Common myeloid progenitor, CD34-positive (primary cell): ENCODE results near the gene SMIM13.

Source experiments
- CTCF ChIA-PET: fragments of 350-600 bp; sonication (Branson Sonifier 250); formaldehyde crosslinking; loops from one replicate; lab custom pipeline; 2021; ENCODE audit warnings: antibody characterized with exemption; lab: Charles Lee
- POLR2A ChIA-PET: fragments of 350-600 bp; sonication (Branson Sonifier 250); formaldehyde crosslinking; loops from one replicate; lab custom pipeline; 2021; ENCODE audit warnings: antibody characterized with exemption; lab: Charles Lee
- DNase-seq, 3 donors: peaks; one replicate each; pipeline versions ENCODE4 v3.0.0 to v3.0.0-alpha.2; 2013
- H3K27ac ChIP-seq, 2 experiments: 1 replicate in 1 of 2; 2 replicates in 1 of 2; pipeline ENCODE4 v1.7.0; 2013; ENCODE audit warnings: inconsistent platforms in 2 of 2, low read length in 2 of 2, mild to moderate bottlenecking in 2 of 2, low read depth in 1 of 2, moderate library complexity in 1 of 2; ENCODE audit not compliant: severe bottlenecking in 2 of 2, insufficient read depth in 1 of 2, poor library complexity in 1 of 2
- H3K27me3 ChIP-seq, 5 experiments: replicated peaks in 2 of 5; 1 replicate in 3 of 5; 2 replicates in 2 of 5; pipeline versions ENCODE4 v1.6.1 to v1.7.0; 2013; ENCODE audit warnings: low read length in 4 of 5, mild to moderate bottlenecking in 2 of 5, moderate library complexity in 2 of 5, inconsistent platforms in 1 of 5; ENCODE audit not compliant: insufficient read depth in 5 of 5, control insufficient read depth in 4 of 5
- H3K36me3 ChIP-seq, 4 experiments: 1 replicate in 2 of 4; 2 replicates in 2 of 4; pipeline versions ENCODE4 v1.6.1 to v1.7.0; 2013; ENCODE audit warnings: low read length in 3 of 4, control low read depth in 1 of 4, mild to moderate bottlenecking in 1 of 4; ENCODE audit not compliant: control insufficient read depth in 4 of 4, insufficient read depth in 4 of 4
- H3K4me1 ChIP-seq, 4 experiments: 1 replicate in 3 of 4; 2 replicates in 1 of 4; pipeline versions ENCODE4 v1.6.1 to v1.7.1; 2013; ENCODE audit warnings: low read length in 3 of 4, mild to moderate bottlenecking in 3 of 4, control low read depth in 1 of 4, inconsistent platforms in 1 of 4, moderate library complexity in 1 of 4; ENCODE audit not compliant: control insufficient read depth in 4 of 4, insufficient read depth in 4 of 4; ENCODE audit errors: control extremely low read depth in 1 of 4
- H3K4me3 ChIP-seq, 7 experiments: 1 replicate in 4 of 7; 2 replicates in 3 of 7; pipeline versions ENCODE4 v1.5.1 to v1.7.0; 2013; ENCODE audit warnings: mild to moderate bottlenecking in 7 of 7, low read length in 6 of 7, moderate library complexity in 6 of 7, inconsistent platforms in 2 of 7, low read depth in 2 of 7, control low read depth in 1 of 7; ENCODE audit not compliant: insufficient read depth in 4 of 7, control insufficient read depth in 1 of 7; ENCODE audit errors: extremely low read depth in 1 of 7
- H3K9me3 ChIP-seq, 5 experiments: 1 replicate in 4 of 5; 2 replicates in 1 of 5; pipeline versions ENCODE4 v1.6.1 to v1.7.1; 2013; ENCODE audit warnings: low read length in 4 of 5, mild to moderate bottlenecking in 2 of 5, inconsistent platforms in 1 of 5, low read depth in 1 of 5, moderate library complexity in 1 of 5; ENCODE audit not compliant: control insufficient read depth in 4 of 5, insufficient read depth in 2 of 5; ENCODE audit errors: control extremely low read depth in 1 of 5
- WGBS: methylation state at CpG from one replicate; pipeline ENCODE4 v1.1.5; 2013; ENCODE audit not compliant: insufficient coverage; 5-methylcytosine and 5-hydroxymethylcytosine counted together

Gene SMIM13

GRCh38 chr6:11128608-11129007 is 35.0 kb downstream of the SMIM13 start:
- H3K27me3 ChIP-seq, result no peaks in the 10 kb centered on the region
- ChIA-PET POLR2A (no interaction called here), CTCF (interaction anchor here (1.3 to 1.7 kb wide), 2 partner anchors 28 to 35 kb away, joined by 3 to 5 read pairs; partner anchors contain the start of gene SMIM13)
- no peak overlapping the region for H3K4me3 ChIP-seq
- no peaks in the 10 kb centered on the region for H3K9me3 ChIP-seq
- H3K36me3 ChIP-seq, result peaks cover 0 to 9% (median 2%) of the 10 kb centered on the region in 4 experiments
- no peaks in the 10 kb centered on the region for H3K4me1 ChIP-seq
- H3K27ac ChIP-seq, result no peak overlapping the region
- no CpG with 5 or more reads among the region's 2 CpGs for whole genome bisulfite sequencing
- DNase-seq, result no peak

DNA sequence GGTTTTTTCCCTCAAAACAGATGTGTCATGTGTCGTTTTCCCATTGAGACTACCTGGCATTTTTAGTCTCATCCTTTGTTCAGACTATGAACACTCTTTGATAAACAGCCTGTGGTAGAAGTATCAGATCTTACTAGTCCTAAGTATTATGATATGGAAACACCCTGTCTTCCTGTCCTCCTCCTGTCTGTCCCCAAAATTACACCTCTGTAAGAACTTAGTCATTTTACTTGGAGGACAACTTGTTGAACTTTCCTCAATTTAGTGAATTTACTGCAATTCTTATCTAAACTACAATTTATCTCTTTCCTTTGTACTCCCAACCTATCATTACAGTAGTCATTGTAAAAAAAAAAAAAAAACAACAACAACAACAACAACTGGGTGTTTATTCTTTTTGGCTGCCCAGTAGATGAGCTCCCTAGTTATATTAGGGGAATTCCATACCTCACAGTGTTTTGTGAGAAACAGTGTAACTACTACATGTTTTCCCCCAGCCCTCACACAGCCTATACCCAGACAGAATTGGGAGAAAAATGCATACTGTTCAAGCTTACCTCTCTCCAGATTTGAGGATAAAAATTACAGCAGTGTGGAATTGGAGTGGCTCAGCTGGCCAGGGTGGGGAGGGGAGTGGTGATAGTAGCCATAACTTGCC is 36.4 kb downstream of the SMIM13 start:
- no peaks in the 10 kb centered on the region for H3K9me3 ChIP-seq
- no CpG with 5 or more reads among the region's 1 CpG for WGBS
- no peak for DNase-seq
- POLR2A ChIA-PET, result no interaction called here
- H3K4me1 ChIP-seq, result no peaks in the 10 kb centered on the region
- H3K27me3 ChIP-seq, result no peaks in the 10 kb centered on the region
- H3K4me3 ChIP-seq, result no peak overlapping the region
- no peak overlapping the region for H3K27ac ChIP-seq
- CTCF ChIA-PET, result no interaction called here
- H3K36me3 ChIP-seq, result peaks cover 3 to 12% (median 7%) of the 10 kb centered on the region in 4 experiments

- POLR2A ChIA-PET, result no interaction called here
- peaks cover 5 to 18% (median 12%) of the 10 kb centered on the region in 4 experiments for H3K36me3 ChIP-seq
- CTCF ChIA-PET, result no interaction called here
- H3K4me3 ChIP-seq, result no peak overlapping the region
- no peak for DNase-seq
- H3K4me1 ChIP-seq, result no peaks in the 10 kb centered on the region
- H3K27me3 ChIP-seq, result no peaks in the 10 kb centered on the region
- H3K27ac ChIP-seq, result no peak overlapping the region
- no peaks in the 10 kb centered on the region for H3K9me3 ChIP-seq
These were observed 37.0 kb downstream of the SMIM13 start for GRCh38 chr6:11130605-11131004.

DNA sequence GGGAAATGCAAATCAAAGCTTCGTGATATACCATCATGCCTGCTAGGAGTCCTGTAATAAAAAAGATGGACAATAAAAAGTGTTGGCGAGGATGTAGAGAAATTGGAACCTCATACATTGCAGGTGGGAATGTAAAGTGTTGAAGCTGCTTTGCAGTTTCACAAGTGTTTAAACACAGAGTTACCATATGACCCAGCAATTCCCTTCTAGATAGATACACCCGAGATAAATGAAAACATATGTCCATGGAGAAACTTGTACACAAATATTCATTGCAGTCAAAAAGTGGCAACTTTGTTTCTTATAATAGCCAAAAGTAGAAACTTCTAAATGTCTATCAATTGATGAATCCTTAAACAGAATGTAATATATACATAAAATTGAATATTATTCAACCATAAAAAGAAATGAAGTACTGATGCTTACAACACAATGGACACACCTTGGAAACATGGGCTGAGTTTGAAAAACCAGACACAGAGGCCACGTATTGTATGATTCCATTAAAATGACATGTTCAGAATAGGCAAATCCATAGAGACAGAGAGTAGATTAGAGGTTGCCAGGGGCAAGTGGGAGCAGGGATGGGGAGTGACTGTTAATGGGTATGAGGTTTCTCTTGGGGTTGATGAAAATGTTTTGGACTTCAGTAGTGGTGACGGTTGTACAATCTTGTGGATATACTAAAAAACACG is 38.7 kb downstream of the SMIM13 start:
- WGBS, result 82% methylated on average over 1 of the region's 6 CpGs
- POLR2A ChIA-PET, result no interaction called here

GRCh38 chr6:11133281-11133680 is 39.6 kb downstream of the SMIM13 start:
- no peaks in the 10 kb centered on the region for H3K4me1 ChIP-seq
- no peak overlapping the region for H3K27ac ChIP-seq
- H3K4me3 ChIP-seq, result no peak overlapping the region
- WGBS, result no CpG with 5 or more reads among the region's 5 CpGs
- POLR2A ChIA-PET, result interaction anchor here (0.7 kb wide), 1 partner anchor 419 kb away, joined by 3 read pairs; no protein-coding TSS in a partner anchor
- H3K27me3 ChIP-seq, result no peaks in the 10 kb centered on the region
- H3K9me3 ChIP-seq, result no peaks in the 10 kb centered on the region
- H3K36me3 ChIP-seq, result peaks cover 8 to 17% (median 9%) of the 10 kb centered on the region in 4 experiments
- CTCF ChIA-PET, result no interaction called here
- no peak for DNase-seq

More for the DNA sequence above, 38.7 kb downstream of the SMIM13 start:
- DNase-seq, result no peak
- H3K4me1 ChIP-seq, result no peaks in the 10 kb centered on the region
- H3K27ac ChIP-seq, result no peak overlapping the region
- no peaks in the 10 kb centered on the region for H3K9me3 ChIP-seq
- H3K36me3 ChIP-seq, result peaks cover 8 to 17% (median 12%) of the 10 kb centered on the region in 4 experiments
- no peaks in the 10 kb centered on the region for H3K27me3 ChIP-seq
- no peak overlapping the region for H3K4me3 ChIP-seq
- CTCF ChIA-PET, result interaction anchor here (1.6 kb wide), 1 partner anchor 11 kb away, joined by 7 read pairs; no protein-coding TSS in a partner anchor

DNA sequence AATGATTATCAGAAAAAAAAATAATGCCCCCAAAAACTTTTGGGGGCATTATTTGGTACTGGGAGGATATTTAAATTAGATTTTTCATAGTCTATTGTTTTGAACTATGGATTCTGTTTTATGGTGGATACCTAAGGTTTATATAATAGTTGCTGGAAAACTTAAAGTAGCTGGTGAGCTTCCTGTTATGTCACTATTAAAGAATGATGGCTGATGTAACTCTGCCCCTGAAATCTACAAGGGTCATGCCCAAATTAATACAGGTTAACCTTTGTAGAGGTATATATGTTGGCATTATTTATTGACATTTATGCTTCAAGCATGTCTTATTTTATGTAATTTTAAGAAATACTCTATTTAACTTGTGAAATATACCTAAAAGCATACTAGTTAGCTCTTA is 43.2 kb downstream of the SMIM13 start:
- Histone ChIP-seq H3K27me3 (no peaks in the 10 kb centered on the region), H3K4me3 (no peak overlapping the region), H3K9me3 (no peaks in the 10 kb centered on the region), H3K27ac (no peak overlapping the region), H3K4me1 (no peaks in the 10 kb centered on the region), H3K36me3 (peaks cover 8 to 17% (median 9%) of the 10 kb centered on the region in 4 experiments)
- DNase-seq, result no peak
- ChIA-PET POLR2A (no interaction called here), CTCF (interaction anchor here (0.9 to 2.9 kb wide), 2 partner anchors 9 to 359 kb away, joined by 3 to 14 read pairs; no protein-coding TSS in a partner anchor)
